ENCODE data around the gene KRTAP2-4. TPM values are rescaled to one million over a fixed set of nuclear protein-coding genes. Genes with fewer than 3 reads are reported as not detected.
"Not testable (repeated sequence)": the region's sequence is repeated elsewhere in the genome, so short reads cannot be mapped to it uniquely, and the experiment has no call there.

KRTAP2-4 gene
- total RNA-seq, 1 experiment from 2014 or later, result 0.76 TPM

DNA sequence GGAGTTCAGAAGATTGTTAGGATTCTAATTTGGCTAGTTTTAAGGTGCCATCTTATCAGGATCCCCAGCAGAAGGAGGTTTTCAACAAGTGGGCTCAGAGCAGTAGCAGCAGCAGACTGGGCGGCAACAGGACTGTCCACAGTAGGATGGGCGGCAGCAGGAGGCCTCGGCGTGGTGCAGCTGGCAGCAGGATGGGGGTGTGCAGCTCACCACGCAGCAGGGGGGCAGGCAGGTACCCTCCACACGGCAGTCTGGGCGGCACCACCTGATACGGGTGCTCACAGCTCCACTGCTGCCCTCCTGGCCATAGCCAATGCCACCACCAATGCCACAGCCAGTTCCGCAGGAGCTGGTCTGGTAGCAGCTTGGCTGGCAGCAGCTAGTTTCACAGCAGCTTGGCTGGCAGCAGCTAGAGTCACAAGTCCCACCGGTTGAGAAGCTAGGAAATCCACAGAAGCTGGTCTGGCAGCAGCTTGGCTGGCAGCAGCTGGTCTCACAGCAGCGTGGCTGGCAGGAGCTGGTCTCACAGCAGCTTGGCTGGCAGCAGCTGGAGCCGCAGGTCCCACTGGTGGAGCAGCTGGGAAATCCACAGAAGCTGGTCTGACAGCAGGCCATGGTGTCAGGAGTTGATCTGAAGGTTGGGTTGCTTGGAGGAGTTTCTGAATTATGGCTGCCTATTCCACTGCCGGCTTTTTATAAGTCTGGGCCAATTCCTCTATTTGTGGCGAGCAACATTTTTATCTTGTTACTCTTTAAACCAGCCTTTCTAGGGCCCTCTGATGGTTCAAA, 24.7 kb downstream of the KRTAP2-4 start, which contains the start of gene KRTAP1-1:
Gene KRTAP1-1, minus strand, starts transcription at position 668 of the 789 bp plus-strand sequence. Its CDS starts 53 bp downstream, at position 615.
- Histone ChIP-seq H3K36me3 (ENCODE audit: control insufficient read depth in 1 of 2, insufficient read depth in 2 of 2, low read length in 2 of 2) (peaks cover 0 to 11% of the 10 kb centered on the region in 2 experiments; a peak in 1 of 4 replicates), H2AFZ (ENCODE audit: low read depth, low read length, poor library complexity, severe bottlenecking) (peak within 1 kb of the TSS; percentile 35), H3K9me3 (ENCODE audit: control insufficient read depth in 1 of 2, insufficient read depth in 1 of 2, low read depth in 1 of 2, low read length in 2 of 2) (peaks cover 0 to 12% of the 10 kb centered on the region in 2 experiments; a peak in 1 of 4 replicates), H3K4me1 (ENCODE audit: control insufficient read depth in 1 of 2, insufficient read depth in 2 of 2, low read length in 2 of 2) (peaks cover 15 to 16% of the 10 kb centered on the region in 2 experiments; a peak in 2 of 4 replicates)
- POLR2A ChIA-PET; ATAC-seq; H4K20me1 ChIP-seq (ENCODE audit: insufficient read depth); CTCF ChIA-PET; intact Hi-C loops (cut with micrococcal nuclease); H3K79me2 ChIP-seq (ENCODE audit: insufficient read depth, low read length); H3K9ac ChIP-seq (ENCODE audit: low read length); RAD21 ChIA-PET (ENCODE audit: low non-redundant PET in 1 of 2, low total read pairs in 2 of 2, uncharacterized antibody in 2 of 2, unreplicated experiment in 2 of 2); H3K9me2 ChIP-seq (ENCODE audit: insufficient read depth); H3K27me3 ChIP-seq (ENCODE audit: insufficient read depth, low read length); H3K4me2 ChIP-seq (ENCODE audit: low read length); H3K4me3 ChIP-seq (replicated peaks in 1 of 2; ENCODE audit: low read depth in 1 of 2, low read length in 2 of 2); BruUV-seq (replicated peaks); DNase-seq (ENCODE audit: low read depth, low spot score); H3K27ac ChIP-seq (ENCODE audit: low read depth, low read length): not testable (repeated sequence)
- peak; percentile 17; the same call in 1 of the 2 replicates for TF ChIP-seq RAD21 (IDR thresholded peaks at IDR 0.05; ENCODE audit: low read depth)

DNA sequence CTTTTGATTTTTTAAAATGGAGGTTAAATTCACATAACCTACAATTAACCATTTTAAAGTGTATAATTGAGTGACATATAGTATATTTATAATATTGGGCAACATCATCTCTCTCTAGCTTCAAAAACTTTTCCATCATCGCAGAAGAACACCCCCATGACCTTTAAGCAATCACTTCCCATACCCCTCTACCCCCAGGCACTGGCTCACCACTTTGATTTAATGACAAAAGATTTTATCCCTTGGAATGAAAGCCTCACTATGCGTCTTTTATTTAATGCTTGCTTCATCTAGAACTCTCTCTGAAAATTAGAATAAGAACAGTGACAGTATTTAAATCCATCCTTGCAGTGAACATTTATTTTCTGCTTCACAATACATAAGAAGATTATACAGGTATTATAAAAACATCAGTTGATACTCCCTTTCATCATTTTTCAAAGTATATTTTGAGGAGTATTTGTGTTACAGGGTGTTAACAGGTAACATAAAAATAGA, 27.8 kb downstream of the KRTAP2-4 start:
- Histone ChIP-seq H3K36me3 (ENCODE audit: control insufficient read depth in 1 of 2, insufficient read depth in 2 of 2, low read length in 2 of 2) (peaks cover 0 to 5% of the 10 kb centered on the region in 2 experiments; a peak in 1 of 4 replicates), H3K27me3 (ENCODE audit: insufficient read depth, low read length) (no peaks in the 10 kb centered on the region), H4K20me1 (ENCODE audit: insufficient read depth) (no peaks in the 10 kb centered on the region), H2AFZ (ENCODE audit: low read depth, low read length, poor library complexity, severe bottlenecking) (no peak overlapping the region), H3K27ac (ENCODE audit: low read depth, low read length) (no peak overlapping the region), H3K9me2 (ENCODE audit: insufficient read depth) (no peaks in the 10 kb centered on the region), H3K9ac (ENCODE audit: low read length) (no peak overlapping the region), H3K79me2 (ENCODE audit: insufficient read depth, low read length) (no peaks in the 10 kb centered on the region), H3K4me2 (ENCODE audit: low read length) (no peak overlapping the region), H3K4me1 (ENCODE audit: control insufficient read depth in 1 of 2, insufficient read depth in 2 of 2, low read length in 2 of 2) (peaks cover 15 to 18% of the 10 kb centered on the region in 2 experiments; a peak in 2 of 4 replicates), H3K4me3 (replicated peaks in 1 of 2; ENCODE audit: low read depth in 1 of 2, low read length in 2 of 2) (no peak overlapping the region), H3K9me3 (ENCODE audit: control insufficient read depth in 1 of 2, insufficient read depth in 1 of 2, low read depth in 1 of 2, low read length in 2 of 2) (0 out of 4 replicates have a peak, but pooled peaks cover 0 to 12% of the 10 kb centered on the region in 2 experiments)
- ChIA-PET POLR2A (no interaction called here), RAD21 (ENCODE audit: low non-redundant PET in 1 of 2, low total read pairs in 2 of 2, uncharacterized antibody in 2 of 2, unreplicated experiment in 2 of 2) (no interaction called here), CTCF (no interaction called here)
- no TSS peak for BruUV-seq (replicated peaks)
- intact Hi-C loops (cut with micrococcal nuclease), result no loop called here
- DNase-seq (ENCODE audit: low read depth, low spot score) (no peak), ATAC-seq (no peak)
- TF ChIP-seq TCF7L2 (IDR thresholded peaks at IDR 0.05; ENCODE audit: borderline replicate concordance, extremely low read depth, insufficient read depth, insufficient read length) (no peak), RAD21 (IDR thresholded peaks at IDR 0.05; ENCODE audit: low read depth) (no peak), SP1 (IDR thresholded peaks at IDR 0.05; ENCODE audit: low read depth) (no peak), YY1 (IDR thresholded peaks at IDR 0.05; ENCODE audit: extremely low read depth, insufficient replicate concordance, low read depth, low read length) (no peak), POLR2AphosphoS5 (IDR thresholded peaks at IDR 0.05; ENCODE audit: low read depth, low read length) (no peak), EZH2phosphoT487 (IDR thresholded peaks at IDR 0.05; ENCODE audit: borderline replicate concordance) (no peak), SIN3A (IDR thresholded peaks at IDR 0.05; ENCODE audit: low read depth) (no peak)
- TF ChIP-seq, protein P1, sequence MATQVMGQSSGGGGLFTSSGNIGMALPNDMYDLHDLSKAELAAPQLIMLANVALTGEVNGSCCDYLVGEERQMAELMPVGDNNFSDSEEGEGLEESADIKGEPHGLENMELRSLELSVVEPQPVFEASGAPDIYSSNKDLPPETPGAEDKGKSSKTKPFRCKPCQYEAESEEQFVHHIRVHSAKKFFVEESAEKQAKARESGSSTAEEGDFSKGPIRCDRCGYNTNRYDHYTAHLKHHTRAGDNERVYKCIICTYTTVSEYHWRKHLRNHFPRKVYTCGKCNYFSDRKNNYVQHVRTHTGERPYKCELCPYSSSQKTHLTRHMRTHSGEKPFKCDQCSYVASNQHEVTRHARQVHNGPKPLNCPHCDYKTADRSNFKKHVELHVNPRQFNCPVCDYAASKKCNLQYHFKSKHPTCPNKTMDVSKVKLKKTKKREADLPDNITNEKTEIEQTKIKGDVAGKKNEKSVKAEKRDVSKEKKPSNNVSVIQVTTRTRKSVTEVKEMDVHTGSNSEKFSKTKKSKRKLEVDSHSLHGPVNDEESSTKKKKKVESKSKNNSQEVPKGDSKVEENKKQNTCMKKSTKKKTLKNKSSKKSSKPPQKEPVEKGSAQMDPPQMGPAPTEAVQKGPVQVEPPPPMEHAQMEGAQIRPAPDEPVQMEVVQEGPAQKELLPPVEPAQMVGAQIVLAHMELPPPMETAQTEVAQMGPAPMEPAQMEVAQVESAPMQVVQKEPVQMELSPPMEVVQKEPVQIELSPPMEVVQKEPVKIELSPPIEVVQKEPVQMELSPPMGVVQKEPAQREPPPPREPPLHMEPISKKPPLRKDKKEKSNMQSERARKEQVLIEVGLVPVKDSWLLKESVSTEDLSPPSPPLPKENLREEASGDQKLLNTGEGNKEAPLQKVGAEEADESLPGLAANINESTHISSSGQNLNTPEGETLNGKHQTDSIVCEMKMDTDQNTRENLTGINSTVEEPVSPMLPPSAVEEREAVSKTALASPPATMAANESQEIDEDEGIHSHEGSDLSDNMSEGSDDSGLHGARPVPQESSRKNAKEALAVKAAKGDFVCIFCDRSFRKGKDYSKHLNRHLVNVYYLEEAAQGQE (IDR thresholded peaks at IDR 0.05; ENCODE audit: low read depth), result no peak
- TF ChIP-seq, protein P2, sequence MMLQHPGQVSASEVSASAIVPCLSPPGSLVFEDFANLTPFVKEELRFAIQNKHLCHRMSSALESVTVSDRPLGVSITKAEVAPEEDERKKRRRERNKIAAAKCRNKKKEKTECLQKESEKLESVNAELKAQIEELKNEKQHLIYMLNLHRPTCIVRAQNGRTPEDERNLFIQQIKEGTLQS (IDR thresholded peaks at IDR 0.05), result no peak
- TF ChIP-seq, protein P3, sequence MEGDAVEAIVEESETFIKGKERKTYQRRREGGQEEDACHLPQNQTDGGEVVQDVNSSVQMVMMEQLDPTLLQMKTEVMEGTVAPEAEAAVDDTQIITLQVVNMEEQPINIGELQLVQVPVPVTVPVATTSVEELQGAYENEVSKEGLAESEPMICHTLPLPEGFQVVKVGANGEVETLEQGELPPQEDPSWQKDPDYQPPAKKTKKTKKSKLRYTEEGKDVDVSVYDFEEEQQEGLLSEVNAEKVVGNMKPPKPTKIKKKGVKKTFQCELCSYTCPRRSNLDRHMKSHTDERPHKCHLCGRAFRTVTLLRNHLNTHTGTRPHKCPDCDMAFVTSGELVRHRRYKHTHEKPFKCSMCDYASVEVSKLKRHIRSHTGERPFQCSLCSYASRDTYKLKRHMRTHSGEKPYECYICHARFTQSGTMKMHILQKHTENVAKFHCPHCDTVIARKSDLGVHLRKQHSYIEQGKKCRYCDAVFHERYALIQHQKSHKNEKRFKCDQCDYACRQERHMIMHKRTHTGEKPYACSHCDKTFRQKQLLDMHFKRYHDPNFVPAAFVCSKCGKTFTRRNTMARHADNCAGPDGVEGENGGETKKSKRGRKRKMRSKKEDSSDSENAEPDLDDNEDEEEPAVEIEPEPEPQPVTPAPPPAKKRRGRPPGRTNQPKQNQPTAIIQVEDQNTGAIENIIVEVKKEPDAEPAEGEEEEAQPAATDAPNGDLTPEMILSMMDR (IDR thresholded peaks at IDR 0.05 in 2 of 3, conservative IDR thresholded peaks at IDR 0.05 in 1 of 3; ENCODE audit: borderline replicate concordance in 1 of 3, insufficient read depth in 1 of 3, low read depth in 2 of 3, low read length in 2 of 3), result no peak
